SK-N-SH (cell line): ENCODE measurements around the gene PEAK1. TPM values are rescaled to one million over a fixed set of nuclear protein-coding genes. Genes with fewer than 3 reads are reported as not detected.

ENCODE experiments used
- CTCF ChIA-PET: fragments of 300-600, 350-600 bp; formaldehyde crosslinking; extraction: SDS; loops from one replicate; lab custom pipeline; 2021; lab: Yijun Ruan, JAX
- POLR2A ChIA-PET: fragments of 350-600 bp; sonication (Branson Sonifier 250); formaldehyde crosslinking; extraction: SDS; loops from one replicate; lab custom pipeline; 2020; ENCODE audit warnings: antibody characterized with exemption, inconsistent platforms; lab: Yijun Ruan, JAX
- DNase-seq: peaks from one replicate; pipeline ENCODE4 v3.0.0; 2012
- H2AFZ ChIP-seq: fragments of 200-600 bp; sonication (generic); 2 replicates; pipeline ENCODE4 v1.8.1; 2016; ENCODE audit warnings: antibody characterized with exemption, mild to moderate bottlenecking, low read depth
- H3F3A ChIP-seq: fragments of 200-600 bp; sonication (generic); replicated peaks from 2 replicates; pipeline ENCODE3; 2016; ENCODE audit warnings: antibody characterized with exemption, mild to moderate bottlenecking; ENCODE audit not compliant: insufficient read depth
- H3K27ac ChIP-seq, 2 experiments: fragments of 200-500 bp in 1 of 2; fragments of 200-600 bp in 1 of 2; sonication (Bioruptor generic) in 1 of 2; sonication (generic), shearing (Covaris generic) in 1 of 2; 2 replicates each; pipeline versions ENCODE4 v1.5.1 to v1.6.1; 2014 to 2016; ENCODE audit warnings: low read depth in 2 of 2, inconsistent platforms in 1 of 2, low read length in 1 of 2, mild to moderate bottlenecking in 1 of 2, mixed read lengths in 1 of 2
- H3K27me3 ChIP-seq: fragments of 200-600 bp; sonication (generic), shearing (Covaris generic); 2 replicates; pipeline ENCODE4 v1.6.1; 2016; ENCODE audit warnings: mixed run types; ENCODE audit not compliant: insufficient read depth
- H3K36me3 ChIP-seq, 2 experiments: fragments of 200-500 bp in 1 of 2; fragments of 200-600 bp in 1 of 2; sonication (Bioruptor generic) in 1 of 2; sonication (generic) in 1 of 2; replicated peaks in 1 of 2; 2 replicates each; pipeline versions ENCODE3 to v1.5.1; 2014 to 2016; ENCODE audit warnings: low read length in 1 of 2, mild to moderate bottlenecking in 1 of 2; ENCODE audit not compliant: insufficient read depth in 2 of 2, control insufficient read depth in 1 of 2
- H3K4me1 ChIP-seq, 2 experiments: fragments of 200-500 bp in 1 of 2; fragments of 200-600 bp in 1 of 2; sonication (Bioruptor generic) in 1 of 2; sonication (generic), shearing (Covaris generic) in 1 of 2; 2 replicates each; pipeline versions ENCODE4 v1.5.1 to v1.6.1; 2014 to 2016; ENCODE audit warnings: low read depth in 1 of 2, low read length in 1 of 2, mixed run types in 1 of 2; ENCODE audit not compliant: insufficient read depth in 2 of 2, control insufficient read depth in 1 of 2
- H3K4me2 ChIP-seq: fragments of 200-600 bp; sonication (generic), shearing (Covaris generic); 2 replicates; pipeline ENCODE4 v1.6.1; 2017; ENCODE audit warnings: mixed run types
- H3K4me3 ChIP-seq, 2 experiments: fragments of 200-500 bp in 1 of 2; fragments of 200-600 bp in 1 of 2; sonication (Bioruptor generic) in 1 of 2; sonication (generic), shearing (Covaris generic) in 1 of 2; 2 replicates each; pipeline versions ENCODE4 v1.5.1 to v1.8.1; 2014 to 2016; ENCODE audit warnings: low read depth in 2 of 2, inconsistent platforms in 1 of 2, low read length in 1 of 2, mild to moderate bottlenecking in 1 of 2, mixed read lengths in 1 of 2, moderate library complexity in 1 of 2
- H3K79me2 ChIP-seq: fragments of 200-600 bp; sonication (generic); 2 replicates; pipeline ENCODE4 v1.8.1; 2017; ENCODE audit warnings: mild to moderate bottlenecking; ENCODE audit not compliant: insufficient read depth
- H3K9ac ChIP-seq: fragments of 200-600 bp; sonication (generic); 2 replicates; pipeline ENCODE4 v1.6.1; 2017; ENCODE audit warnings: mixed run types
- H3K9me2 ChIP-seq: fragments of 200-600 bp; sonication (generic); 2 replicates; pipeline ENCODE4 v1.6.1; 2017; ENCODE audit warnings: mixed run types
- H3K9me3 ChIP-seq: fragments of 200-600 bp; sonication (generic); 2 replicates; pipeline ENCODE4 v1.6.1; 2017; ENCODE audit warnings: mixed run types, mild to moderate bottlenecking, moderate library complexity
- H4K20me1 ChIP-seq: fragments of 200-600 bp; sonication (generic); 2 replicates; pipeline ENCODE4 v1.6.1; 2017; ENCODE audit warnings: mild to moderate bottlenecking, mixed run types; ENCODE audit not compliant: insufficient read depth
- CHD2 ChIP-seq: fragments of 150-350 bp; IDR thresholded peaks from 2 replicates; pipeline ENCODE4 v1.6.1; 2018; ENCODE audit warnings: low read length; ENCODE audit not compliant: partially characterized antibody
- ELF1 ChIP-seq: IDR thresholded peaks from 2 replicates; pipeline ENCODE4 v1.4.0; 2012
- EP300 ChIP-seq, 2 experiments: IDR thresholded peaks; 2 replicates each; pipeline versions ENCODE4 v1.4.0 to v1.6.1; 2012; ENCODE audit warnings: borderline replicate concordance in 1 of 2, low read depth in 1 of 2, low read length in 1 of 2
- GATA2 ChIP-seq: sonication (generic); formaldehyde crosslinking; IDR thresholded peaks from 2 replicates; pipeline ENCODE4 v1.5.0; 2020; ENCODE audit warnings: mild to moderate bottlenecking, missing genetic modification reagents
- JUND ChIP-seq: IDR thresholded peaks from 2 replicates; pipeline ENCODE4 v1.4.0; 2012
- MXI1 ChIP-seq: IDR thresholded peaks from 2 replicates; pipeline ENCODE4 v1.6.1; 2012; ENCODE audit warnings: mild to moderate bottlenecking, low read depth, low read length, improper control_type of control experiment
- RCOR1 ChIP-seq: fragments of 150-350 bp; IDR thresholded peaks from 2 replicates; pipeline ENCODE4 v1.6.1; 2017; ENCODE audit warnings: antibody characterized with exemption, low read length
- RFX5 ChIP-seq: IDR thresholded peaks from 2 replicates; pipeline ENCODE4 v1.6.1; 2012; ENCODE audit warnings: mild to moderate bottlenecking, improper control_type of control experiment, low read length
- SMC3 ChIP-seq: IDR thresholded peaks from 2 replicates; pipeline ENCODE4 v1.6.1; 2012; ENCODE audit warnings: low read depth, low read length, improper control_type of control experiment
- TCF12 ChIP-seq: IDR thresholded peaks from 2 replicates; pipeline ENCODE4 v1.4.0; 2012
- WGBS: methylation state at CpG from one replicate; pipeline ENCODE4 v1.1.6; 2017; ENCODE audit warnings: low lambda C conversion rate; 5-methylcytosine and 5-hydroxymethylcytosine counted together
- polyA plus RNA-seq, 3 experiments: library from polyadenylated mRNA; depleted of rRNA; stranded (reverse); fragments of >200 nt; gene quantifications; 2 replicates each; pipeline ENCODE4 v1.2.3, GENCODE V29; 2012
- TF ChIP-seq, protein P1 (sequence below): IDR thresholded peaks from 2 replicates; pipeline ENCODE4 v1.4.0; 2012; ENCODE audit warnings: low read depth
- TF ChIP-seq, protein P2 (sequence below): fragments of 150-350 bp; IDR thresholded peaks from 2 replicates; pipeline ENCODE4 v1.6.1; 2017; ENCODE audit warnings: antibody characterized with exemption, low read length, low read depth, borderline replicate concordance
- TF ChIP-seq, protein P3 (sequence below): IDR thresholded peaks from 2 replicates; pipeline ENCODE4; 2012
- TF ChIP-seq, protein P4 (sequence below): IDR thresholded peaks from 2 replicates; pipeline ENCODE4 v1.4.0; 2012; ENCODE audit warnings: low read depth, borderline replicate concordance
- TF ChIP-seq, protein P5 (sequence below): fragments of 200-600 bp; sonication (generic); IDR thresholded peaks from 2 replicates; pipeline ENCODE4 v1.6.1; 2017; ENCODE audit warnings: antibody characterized with exemption, mild to moderate bottlenecking, moderate library complexity

The PEAK1 gene
- polyA plus RNA-seq, 1 of the 3 experiments (the other 2 are of a cell fraction) = 9.0 TPM

DNA sequence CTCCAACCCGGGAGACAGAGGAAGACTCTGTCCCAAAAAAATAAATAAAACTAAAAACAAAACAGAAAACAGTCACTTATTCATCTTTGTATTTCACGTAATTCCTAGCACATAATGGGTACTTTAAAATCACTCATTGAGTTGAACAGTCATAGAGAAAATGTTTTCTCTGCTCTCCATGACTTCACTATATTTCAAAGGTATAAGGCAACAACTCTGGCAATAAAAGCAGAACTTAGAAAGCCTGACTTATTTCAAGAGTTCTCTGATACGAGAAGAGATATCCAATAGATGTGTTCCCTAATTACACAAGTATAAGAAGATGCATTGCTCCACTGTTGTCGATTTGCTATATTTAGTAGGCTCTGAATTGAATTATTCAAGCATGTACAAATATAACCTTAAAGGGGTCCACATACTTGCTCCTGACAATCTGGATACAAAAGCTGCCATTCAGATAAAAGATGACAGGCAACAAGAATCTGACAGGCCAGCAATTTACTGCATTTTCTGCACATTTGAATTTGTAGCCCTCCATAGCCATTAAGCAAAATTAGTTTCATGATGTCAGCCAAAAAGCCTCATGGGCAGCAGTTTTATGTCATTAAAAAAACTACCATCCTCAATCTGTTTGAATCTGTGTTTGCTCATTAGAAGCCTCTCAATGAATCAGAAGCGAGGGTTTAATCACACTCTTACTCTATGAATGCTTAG, 47.9 kb downstream of the PEAK1 start:
- Histone ChIP-seq H3K27ac (no peak overlapping the region), H3F3A (peaks cover 24% of the 10 kb centered on the region), H4K20me1 (peaks cover 68% of the 10 kb centered on the region), H3K36me3 (no peaks in the 10 kb centered on the region), H3K4me3 (no peak overlapping the region), H3K4me1 (no peaks in the 10 kb centered on the region; a peak in 1 of 4 replicates), H3K4me2 (no peak overlapping the region), H3K9me2 (no peaks in the 10 kb centered on the region), H3K79me2 (peaks cover 98% of the 10 kb centered on the region), H2AFZ (no peak overlapping the region), H3K27me3 (no peaks in the 10 kb centered on the region), H3K9me3 (no peaks in the 10 kb centered on the region), H3K9ac (no peak overlapping the region)
- POLR2A ChIA-PET = no interaction called here
- no peak for DNase-seq
- TF ChIP-seq GATA2 (no peak), CHD2 (no peak), RCOR1 (no peak), EP300 (IDR thresholded peaks at IDR 0.05; ENCODE audit: borderline replicate concordance in 1 of 2, low read depth in 1 of 2, low read length in 1 of 2) (no peak), SMC3 (no peak), RFX5 (no peak), TCF12 (no peak), ELF1 (no peak), JUND (no peak), MXI1 (no peak)
- TF ChIP-seq, protein P1, sequence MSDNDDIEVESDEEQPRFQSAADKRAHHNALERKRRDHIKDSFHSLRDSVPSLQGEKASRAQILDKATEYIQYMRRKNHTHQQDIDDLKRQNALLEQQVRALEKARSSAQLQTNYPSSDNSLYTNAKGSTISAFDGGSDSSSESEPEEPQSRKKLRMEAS = no peak
- TF ChIP-seq, protein P2, sequence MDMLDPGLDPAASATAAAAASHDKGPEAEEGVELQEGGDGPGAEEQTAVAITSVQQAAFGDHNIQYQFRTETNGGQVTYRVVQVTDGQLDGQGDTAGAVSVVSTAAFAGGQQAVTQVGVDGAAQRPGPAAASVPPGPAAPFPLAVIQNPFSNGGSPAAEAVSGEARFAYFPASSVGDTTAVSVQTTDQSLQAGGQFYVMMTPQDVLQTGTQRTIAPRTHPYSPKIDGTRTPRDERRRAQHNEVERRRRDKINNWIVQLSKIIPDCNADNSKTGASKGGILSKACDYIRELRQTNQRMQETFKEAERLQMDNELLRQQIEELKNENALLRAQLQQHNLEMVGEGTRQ = no peak
- TF ChIP-seq, protein P3, sequence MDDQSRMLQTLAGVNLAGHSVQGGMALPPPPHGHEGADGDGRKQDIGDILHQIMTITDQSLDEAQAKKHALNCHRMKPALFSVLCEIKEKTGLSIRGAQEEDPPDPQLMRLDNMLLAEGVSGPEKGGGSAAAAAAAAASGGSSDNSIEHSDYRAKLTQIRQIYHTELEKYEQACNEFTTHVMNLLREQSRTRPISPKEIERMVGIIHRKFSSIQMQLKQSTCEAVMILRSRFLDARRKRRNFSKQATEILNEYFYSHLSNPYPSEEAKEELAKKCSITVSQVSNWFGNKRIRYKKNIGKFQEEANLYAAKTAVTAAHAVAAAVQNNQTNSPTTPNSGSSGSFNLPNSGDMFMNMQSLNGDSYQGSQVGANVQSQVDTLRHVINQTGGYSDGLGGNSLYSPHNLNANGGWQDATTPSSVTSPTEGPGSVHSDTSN = no peak
- TF ChIP-seq, protein P4, sequence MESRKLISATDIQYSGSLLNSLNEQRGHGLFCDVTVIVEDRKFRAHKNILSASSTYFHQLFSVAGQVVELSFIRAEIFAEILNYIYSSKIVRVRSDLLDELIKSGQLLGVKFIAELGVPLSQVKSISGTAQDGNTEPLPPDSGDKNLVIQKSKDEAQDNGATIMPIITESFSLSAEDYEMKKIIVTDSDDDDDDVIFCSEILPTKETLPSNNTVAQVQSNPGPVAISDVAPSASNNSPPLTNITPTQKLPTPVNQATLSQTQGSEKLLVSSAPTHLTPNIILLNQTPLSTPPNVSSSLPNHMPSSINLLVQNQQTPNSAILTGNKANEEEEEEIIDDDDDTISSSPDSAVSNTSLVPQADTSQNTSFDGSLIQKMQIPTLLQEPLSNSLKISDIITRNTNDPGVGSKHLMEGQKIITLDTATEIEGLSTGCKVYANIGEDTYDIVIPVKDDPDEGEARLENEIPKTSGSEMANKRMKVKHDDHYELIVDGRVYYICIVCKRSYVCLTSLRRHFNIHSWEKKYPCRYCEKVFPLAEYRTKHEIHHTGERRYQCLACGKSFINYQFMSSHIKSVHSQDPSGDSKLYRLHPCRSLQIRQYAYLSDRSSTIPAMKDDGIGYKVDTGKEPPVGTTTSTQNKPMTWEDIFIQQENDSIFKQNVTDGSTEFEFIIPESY = no peak
- TF ChIP-seq, protein P5, sequence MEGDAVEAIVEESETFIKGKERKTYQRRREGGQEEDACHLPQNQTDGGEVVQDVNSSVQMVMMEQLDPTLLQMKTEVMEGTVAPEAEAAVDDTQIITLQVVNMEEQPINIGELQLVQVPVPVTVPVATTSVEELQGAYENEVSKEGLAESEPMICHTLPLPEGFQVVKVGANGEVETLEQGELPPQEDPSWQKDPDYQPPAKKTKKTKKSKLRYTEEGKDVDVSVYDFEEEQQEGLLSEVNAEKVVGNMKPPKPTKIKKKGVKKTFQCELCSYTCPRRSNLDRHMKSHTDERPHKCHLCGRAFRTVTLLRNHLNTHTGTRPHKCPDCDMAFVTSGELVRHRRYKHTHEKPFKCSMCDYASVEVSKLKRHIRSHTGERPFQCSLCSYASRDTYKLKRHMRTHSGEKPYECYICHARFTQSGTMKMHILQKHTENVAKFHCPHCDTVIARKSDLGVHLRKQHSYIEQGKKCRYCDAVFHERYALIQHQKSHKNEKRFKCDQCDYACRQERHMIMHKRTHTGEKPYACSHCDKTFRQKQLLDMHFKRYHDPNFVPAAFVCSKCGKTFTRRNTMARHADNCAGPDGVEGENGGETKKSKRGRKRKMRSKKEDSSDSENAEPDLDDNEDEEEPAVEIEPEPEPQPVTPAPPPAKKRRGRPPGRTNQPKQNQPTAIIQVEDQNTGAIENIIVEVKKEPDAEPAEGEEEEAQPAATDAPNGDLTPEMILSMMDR = no peak
- WGBS = 91% methylated on average over 5 of the region's 5 CpGs
- CTCF ChIA-PET = no interaction called here
